ENCODE results near the gene MKLN1. TPM values are rescaled to one million over a fixed set of nuclear protein-coding genes. Genes with fewer than 3 reads are reported as not detected.

MKLN1 gene
- total and polyA plus RNA-seq, 2 of the 13 experiments (the other 11 are each of a cell fraction or from before 2014, with no cell fraction given): 33.6 to 43.5 TPM

DNA sequence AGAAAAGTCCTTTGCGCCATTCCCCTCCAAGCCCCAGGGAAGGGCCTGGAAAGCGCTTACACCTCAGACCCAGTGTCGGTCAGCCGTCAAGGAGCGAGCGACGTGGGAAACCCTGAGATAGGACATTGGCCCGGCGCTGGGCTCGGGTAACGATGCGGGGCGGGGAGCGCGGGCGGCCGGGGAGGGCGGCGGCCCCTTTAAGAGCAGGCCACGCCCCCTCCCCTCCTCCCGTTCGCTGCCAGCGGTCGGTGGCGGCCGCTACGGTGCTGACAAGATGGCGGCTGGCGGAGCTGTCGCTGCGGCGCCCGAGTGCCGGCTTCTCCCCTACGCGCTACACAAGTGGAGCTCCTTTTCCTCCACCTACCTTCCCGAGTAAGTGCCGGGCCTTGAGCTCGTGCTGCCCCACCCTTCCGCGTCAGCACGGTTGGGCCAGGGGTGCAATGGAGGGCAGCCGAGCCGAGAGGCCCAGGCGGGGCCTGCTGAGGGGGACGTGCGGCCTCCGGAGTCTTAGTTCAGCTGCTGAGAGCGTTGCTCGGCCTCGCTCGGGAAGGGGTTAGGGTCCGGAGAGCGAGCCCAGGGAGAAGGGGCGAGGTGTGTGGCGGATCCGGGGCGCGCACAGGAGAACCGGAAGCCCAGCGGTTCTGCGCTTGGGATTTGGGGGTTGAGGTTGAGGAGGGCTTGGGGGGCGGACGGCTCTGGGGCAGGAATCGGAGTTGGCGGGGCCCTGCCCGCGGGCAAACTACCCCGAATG lies at the start of gene MKLN1 (continued):
- TF ChIP-seq, protein P1, sequence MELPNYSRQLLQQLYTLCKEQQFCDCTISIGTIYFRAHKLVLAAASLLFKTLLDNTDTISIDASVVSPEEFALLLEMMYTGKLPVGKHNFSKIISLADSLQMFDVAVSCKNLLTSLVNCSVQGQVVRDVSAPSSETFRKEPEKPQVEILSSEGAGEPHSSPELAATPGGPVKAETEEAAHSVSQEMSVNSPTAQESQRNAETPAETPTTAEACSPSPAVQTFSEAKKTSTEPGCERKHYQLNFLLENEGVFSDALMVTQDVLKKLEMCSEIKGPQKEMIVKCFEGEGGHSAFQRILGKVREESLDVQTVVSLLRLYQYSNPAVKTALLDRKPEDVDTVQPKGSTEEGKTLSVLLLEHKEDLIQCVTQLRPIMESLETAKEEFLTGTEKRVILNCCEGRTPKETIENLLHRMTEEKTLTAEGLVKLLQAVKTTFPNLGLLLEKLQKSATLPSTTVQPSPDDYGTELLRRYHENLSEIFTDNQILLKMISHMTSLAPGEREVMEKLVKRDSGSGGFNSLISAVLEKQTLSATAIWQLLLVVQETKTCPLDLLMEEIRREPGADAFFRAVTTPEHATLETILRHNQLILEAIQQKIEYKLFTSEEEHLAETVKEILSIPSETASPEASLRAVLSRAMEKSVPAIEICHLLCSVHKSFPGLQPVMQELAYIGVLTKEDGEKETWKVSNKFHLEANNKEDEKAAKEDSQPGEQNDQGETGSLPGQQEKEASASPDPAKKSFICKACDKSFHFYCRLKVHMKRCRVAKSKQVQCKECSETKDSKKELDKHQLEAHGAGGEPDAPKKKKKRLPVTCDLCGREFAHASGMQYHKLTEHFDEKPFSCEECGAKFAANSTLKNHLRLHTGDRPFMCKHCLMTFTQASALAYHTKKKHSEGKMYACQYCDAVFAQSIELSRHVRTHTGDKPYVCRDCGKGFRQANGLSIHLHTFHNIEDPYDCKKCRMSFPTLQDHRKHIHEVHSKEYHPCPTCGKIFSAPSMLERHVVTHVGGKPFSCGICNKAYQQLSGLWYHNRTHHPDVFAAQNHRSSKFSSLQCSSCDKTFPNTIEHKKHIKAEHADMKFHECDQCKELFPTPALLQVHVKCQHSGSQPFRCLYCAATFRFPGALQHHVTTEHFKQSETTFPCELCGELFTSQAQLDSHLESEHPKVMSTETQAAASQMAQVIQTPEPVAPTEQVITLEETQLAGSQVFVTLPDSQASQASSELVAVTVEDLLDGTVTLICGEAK (IDR thresholded peaks at IDR 0.05): no peak
- TF ChIP-seq, protein P1 (CRISPR knock-in tag; IDR thresholded peaks at IDR 0.05): peak; percentile 69
- TF ChIP-seq ZNF354B (CRISPR knock-in tag; IDR thresholded peaks at IDR 0.05): no peak
- TF ChIP-seq, protein P2, sequence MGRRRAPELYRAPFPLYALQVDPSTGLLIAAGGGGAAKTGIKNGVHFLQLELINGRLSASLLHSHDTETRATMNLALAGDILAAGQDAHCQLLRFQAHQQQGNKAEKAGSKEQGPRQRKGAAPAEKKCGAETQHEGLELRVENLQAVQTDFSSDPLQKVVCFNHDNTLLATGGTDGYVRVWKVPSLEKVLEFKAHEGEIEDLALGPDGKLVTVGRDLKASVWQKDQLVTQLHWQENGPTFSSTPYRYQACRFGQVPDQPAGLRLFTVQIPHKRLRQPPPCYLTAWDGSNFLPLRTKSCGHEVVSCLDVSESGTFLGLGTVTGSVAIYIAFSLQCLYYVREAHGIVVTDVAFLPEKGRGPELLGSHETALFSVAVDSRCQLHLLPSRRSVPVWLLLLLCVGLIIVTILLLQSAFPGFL (CRISPR knock-in tag; IDR thresholded peaks at IDR 0.05): no peak
- no peak for TF ChIP-seq ZNF24 (IDR thresholded peaks at IDR 0.05)
- TF ChIP-seq ZNF720 (CRISPR knock-in tag; IDR thresholded peaks at IDR 0.05): no peak
- TF ChIP-seq, protein P3, sequence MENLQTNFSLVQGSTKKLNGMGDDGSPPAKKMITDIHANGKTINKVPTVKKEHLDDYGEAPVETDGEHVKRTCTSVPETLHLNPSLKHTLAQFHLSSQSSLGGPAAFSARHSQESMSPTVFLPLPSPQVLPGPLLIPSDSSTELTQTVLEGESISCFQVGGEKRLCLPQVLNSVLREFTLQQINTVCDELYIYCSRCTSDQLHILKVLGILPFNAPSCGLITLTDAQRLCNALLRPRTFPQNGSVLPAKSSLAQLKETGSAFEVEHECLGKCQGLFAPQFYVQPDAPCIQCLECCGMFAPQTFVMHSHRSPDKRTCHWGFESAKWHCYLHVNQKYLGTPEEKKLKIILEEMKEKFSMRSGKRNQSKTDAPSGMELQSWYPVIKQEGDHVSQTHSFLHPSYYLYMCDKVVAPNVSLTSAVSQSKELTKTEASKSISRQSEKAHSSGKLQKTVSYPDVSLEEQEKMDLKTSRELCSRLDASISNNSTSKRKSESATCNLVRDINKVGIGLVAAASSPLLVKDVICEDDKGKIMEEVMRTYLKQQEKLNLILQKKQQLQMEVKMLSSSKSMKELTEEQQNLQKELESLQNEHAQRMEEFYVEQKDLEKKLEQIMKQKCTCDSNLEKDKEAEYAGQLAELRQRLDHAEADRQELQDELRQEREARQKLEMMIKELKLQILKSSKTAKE (CRISPR knock-in tag; IDR thresholded peaks at IDR 0.05; ENCODE audit: borderline replicate concordance): peak; percentile 67; the same call in 1 of the 2 replicates
- TF ChIP-seq, protein P4, sequence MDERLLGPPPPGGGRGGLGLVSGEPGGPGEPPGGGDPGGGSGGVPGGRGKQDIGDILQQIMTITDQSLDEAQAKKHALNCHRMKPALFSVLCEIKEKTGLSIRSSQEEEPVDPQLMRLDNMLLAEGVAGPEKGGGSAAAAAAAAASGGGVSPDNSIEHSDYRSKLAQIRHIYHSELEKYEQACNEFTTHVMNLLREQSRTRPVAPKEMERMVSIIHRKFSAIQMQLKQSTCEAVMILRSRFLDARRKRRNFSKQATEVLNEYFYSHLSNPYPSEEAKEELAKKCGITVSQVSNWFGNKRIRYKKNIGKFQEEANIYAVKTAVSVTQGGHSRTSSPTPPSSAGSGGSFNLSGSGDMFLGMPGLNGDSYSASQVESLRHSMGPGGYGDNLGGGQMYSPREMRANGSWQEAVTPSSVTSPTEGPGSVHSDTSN (CRISPR knock-in tag; IDR thresholded peaks at IDR 0.05): no peak
- peak; percentile 86 for TF ChIP-seq KLF6 (CRISPR knock-in tag; IDR thresholded peaks at IDR 0.05)
- TF ChIP-seq, protein P5, sequence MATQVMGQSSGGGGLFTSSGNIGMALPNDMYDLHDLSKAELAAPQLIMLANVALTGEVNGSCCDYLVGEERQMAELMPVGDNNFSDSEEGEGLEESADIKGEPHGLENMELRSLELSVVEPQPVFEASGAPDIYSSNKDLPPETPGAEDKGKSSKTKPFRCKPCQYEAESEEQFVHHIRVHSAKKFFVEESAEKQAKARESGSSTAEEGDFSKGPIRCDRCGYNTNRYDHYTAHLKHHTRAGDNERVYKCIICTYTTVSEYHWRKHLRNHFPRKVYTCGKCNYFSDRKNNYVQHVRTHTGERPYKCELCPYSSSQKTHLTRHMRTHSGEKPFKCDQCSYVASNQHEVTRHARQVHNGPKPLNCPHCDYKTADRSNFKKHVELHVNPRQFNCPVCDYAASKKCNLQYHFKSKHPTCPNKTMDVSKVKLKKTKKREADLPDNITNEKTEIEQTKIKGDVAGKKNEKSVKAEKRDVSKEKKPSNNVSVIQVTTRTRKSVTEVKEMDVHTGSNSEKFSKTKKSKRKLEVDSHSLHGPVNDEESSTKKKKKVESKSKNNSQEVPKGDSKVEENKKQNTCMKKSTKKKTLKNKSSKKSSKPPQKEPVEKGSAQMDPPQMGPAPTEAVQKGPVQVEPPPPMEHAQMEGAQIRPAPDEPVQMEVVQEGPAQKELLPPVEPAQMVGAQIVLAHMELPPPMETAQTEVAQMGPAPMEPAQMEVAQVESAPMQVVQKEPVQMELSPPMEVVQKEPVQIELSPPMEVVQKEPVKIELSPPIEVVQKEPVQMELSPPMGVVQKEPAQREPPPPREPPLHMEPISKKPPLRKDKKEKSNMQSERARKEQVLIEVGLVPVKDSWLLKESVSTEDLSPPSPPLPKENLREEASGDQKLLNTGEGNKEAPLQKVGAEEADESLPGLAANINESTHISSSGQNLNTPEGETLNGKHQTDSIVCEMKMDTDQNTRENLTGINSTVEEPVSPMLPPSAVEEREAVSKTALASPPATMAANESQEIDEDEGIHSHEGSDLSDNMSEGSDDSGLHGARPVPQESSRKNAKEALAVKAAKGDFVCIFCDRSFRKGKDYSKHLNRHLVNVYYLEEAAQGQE (IDR thresholded peaks at IDR 0.05; ENCODE audit: borderline replicate concordance in 1 of 2, low read depth in 1 of 2, low read length in 2 of 2): peak in 1 of 2 experiments; percentile 63; a peak in 2 of 4 replicates

Measured in HepG2 (cell line).